Liver (tissue), 9 donors: Measurements from ENCODE around the gene MYO6. TPM values are rescaled to one million over a fixed set of nuclear protein-coding genes. Genes with fewer than 3 reads are reported as not detected.

ENCODE experiments used
- DNase-seq: peaks from one replicate; pipeline ENCODE4 v3.0.0-alpha.2; 2017; ENCODE audit warnings: low spot score
- H3K27ac ChIP-seq, 2 donors: one replicate each; pipeline ENCODE4 v1.7.0; 2013; ENCODE audit warnings: inconsistent platforms in 2 of 2, low read length in 2 of 2, control low read depth in 1 of 2, low read depth in 1 of 2, mild to moderate bottlenecking in 1 of 2
- H3K27me3 ChIP-seq, 4 donors: one replicate each; pipeline versions ENCODE4 v1.6.1 to v1.7.0; 2013; ENCODE audit warnings: low read length in 3 of 4, inconsistent platforms in 1 of 4, mild to moderate bottlenecking in 1 of 4, moderate library complexity in 1 of 4; ENCODE audit not compliant: control insufficient read depth in 4 of 4, insufficient read depth in 4 of 4
- H3K36me3 ChIP-seq, 4 donors: one replicate each; pipeline versions ENCODE4 v1.6.1 to v1.7.0; 2013; ENCODE audit warnings: low read length in 3 of 4, mild to moderate bottlenecking in 3 of 4, low read depth in 1 of 4, moderate library complexity in 1 of 4; ENCODE audit not compliant: control insufficient read depth in 4 of 4, insufficient read depth in 3 of 4
- H3K4me1 ChIP-seq, 4 donors: one replicate each; pipeline versions ENCODE4 v1.6.1 to v1.7.0; 2013; ENCODE audit warnings: low read length in 3 of 4, mild to moderate bottlenecking in 3 of 4, moderate library complexity in 1 of 4; ENCODE audit not compliant: control insufficient read depth in 4 of 4, insufficient read depth in 4 of 4
- H3K4me3 ChIP-seq, 3 donors: one replicate each; pipeline versions ENCODE4 v1.6.1 to v1.7.0; 2013; ENCODE audit warnings: low read length in 3 of 3, control low read depth in 1 of 3, low read depth in 1 of 3, mild to moderate bottlenecking in 1 of 3
- H3K9ac ChIP-seq, 2 donors: one replicate each; pipeline ENCODE4 v1.7.0; 2013; ENCODE audit warnings: low read length in 2 of 2, mild to moderate bottlenecking in 2 of 2, moderate library complexity in 2 of 2, control low read depth in 1 of 2, low read depth in 1 of 2
- H3K9me3 ChIP-seq, 4 donors: one replicate each; pipeline versions ENCODE4 v1.6.1 to v1.7.0; 2013; ENCODE audit warnings: low read length in 3 of 4; ENCODE audit not compliant: control insufficient read depth in 4 of 4
- EGR1 ChIP-seq, 2 donors: IDR thresholded peaks; 2 replicates each; pipeline ENCODE4 v1.6.1; 2016 to 2018; ENCODE audit warnings: antibody characterized with exemption in 2 of 2, low read depth in 2 of 2
- FOXA1 ChIP-seq: IDR thresholded peaks from 2 replicates; pipeline ENCODE4 v1.6.1; 2016; ENCODE audit warnings: antibody characterized with exemption
- FOXA2 ChIP-seq: IDR thresholded peaks from 2 replicates; pipeline ENCODE4 v1.6.1; 2016; ENCODE audit warnings: antibody characterized with exemption
- GABPA ChIP-seq, 2 donors: IDR thresholded peaks in 1 of 2; conservative IDR thresholded peaks in 1 of 2; 2 replicates each; pipeline ENCODE4 v1.6.1; 2016; ENCODE audit warnings: antibody characterized with exemption in 2 of 2, mild to moderate bottlenecking in 1 of 2, moderate library complexity in 1 of 2
- HNF4A ChIP-seq, 2 donors: conservative IDR thresholded peaks; 2 replicates each; pipeline ENCODE4 v1.6.1; 2016; ENCODE audit warnings: antibody characterized with exemption in 2 of 2, mild to moderate bottlenecking in 2 of 2
- JUND ChIP-seq, 2 donors: IDR thresholded peaks; 2 replicates each; pipeline ENCODE4 v1.6.1; 2016; ENCODE audit warnings: antibody characterized with exemption in 2 of 2
- NR2F2 ChIP-seq: IDR thresholded peaks from 2 replicates; pipeline ENCODE4 v1.6.1; 2016; ENCODE audit warnings: antibody characterized with exemption
- RXRA ChIP-seq, 2 donors: IDR thresholded peaks; 2 replicates each; pipeline ENCODE4 v1.6.1; 2017 to 2018; ENCODE audit warnings: antibody characterized with exemption in 2 of 2, mild to moderate bottlenecking in 1 of 2
- SP1 ChIP-seq: IDR thresholded peaks from 2 replicates; pipeline ENCODE4 v1.6.1; 2018; ENCODE audit warnings: antibody characterized with exemption, mild to moderate bottlenecking
- YY1 ChIP-seq: IDR thresholded peaks from 2 replicates; pipeline ENCODE4 v1.6.1; 2016; ENCODE audit warnings: antibody characterized with exemption, mild to moderate bottlenecking
- WGBS: extraction: QIAGEN DNeasy Blood & Tissue Kit; methylation state at CpG from one replicate; pipeline ENCODE4 v1.1.7; 2013; 5-methylcytosine and 5-hydroxymethylcytosine counted together
- polyA plus RNA-seq, 2 donors: library from polyadenylated mRNA; stranded (reverse) in 1 of 2; unstranded in 1 of 2; fragments of 200-250 nt in 1 of 2; fragments of >200 nt in 1 of 2; fragmentation: Nextera tagmentation in 1 of 2; extraction: Ambion mirVana in 1 of 2; gene quantifications; one replicate each; pipeline versions ENCODE4 v1.2.1 to v1.2.3, GENCODE V29; 2013 to 2015
- total RNA-seq, 2 donors: library from RNA; depleted of rRNA; stranded (reverse); fragments of >200 nt; gene quantifications; one replicate each; pipeline ENCODE4 v1.2.3, GENCODE V29; 2014
- TF ChIP-seq, protein P1 (sequence below): fragments of 150-350 bp; IDR thresholded peaks from 2 replicates; pipeline ENCODE4 v1.5.1; 2017; ENCODE audit warnings: improper control_type of control experiment, low read depth, low read length; ENCODE audit not compliant: missing input control
- TF ChIP-seq, protein P2 (sequence below): IDR thresholded peaks from 2 replicates; pipeline ENCODE4 v1.6.1; 2016; ENCODE audit warnings: antibody characterized with exemption
- TF ChIP-seq, protein P3 (sequence below): IDR thresholded peaks from 2 replicates; pipeline ENCODE4 v1.6.1; 2016; ENCODE audit warnings: antibody characterized with exemption, mild to moderate bottlenecking
- TF ChIP-seq, protein P4 (sequence below): IDR thresholded peaks from 2 replicates; pipeline ENCODE4 v1.6.1; 2016; ENCODE audit warnings: antibody characterized with exemption
- TF ChIP-seq, protein P5 (sequence below): IDR thresholded peaks from 2 replicates; pipeline ENCODE4 v1.6.1; 2016; ENCODE audit warnings: antibody characterized with exemption
- donor health status: healthy.
- donor health status: healthy.
- donor health status: healthy.
- donor health status: healthy.
- donor health status: healthy.

Gene MYO6
- total and polyA plus RNA-seq, 4 donors = 6.5 to 18.3 (median 12.7) TPM

DNA sequence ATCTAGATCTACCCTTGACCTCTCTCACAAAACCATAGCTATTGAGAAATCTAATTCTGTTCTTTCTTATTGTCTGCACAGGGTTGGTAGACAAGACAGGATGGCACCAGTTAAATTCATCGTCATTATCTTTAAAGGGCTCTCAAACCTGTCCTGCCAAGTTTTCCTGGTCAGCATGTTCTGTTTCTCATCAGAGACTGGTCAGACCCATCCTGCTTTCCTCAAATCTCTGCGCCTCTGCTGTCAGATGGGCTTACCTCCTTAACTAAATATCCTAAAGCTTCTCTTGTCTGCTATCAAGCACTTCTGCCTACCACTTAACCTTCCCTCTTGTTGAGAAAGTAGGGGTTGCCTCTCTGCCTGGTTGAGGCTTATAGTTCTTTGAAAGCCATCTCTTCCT, 125.2 kb downstream of the MYO6 start (continued):
- TF ChIP-seq, protein P1, sequence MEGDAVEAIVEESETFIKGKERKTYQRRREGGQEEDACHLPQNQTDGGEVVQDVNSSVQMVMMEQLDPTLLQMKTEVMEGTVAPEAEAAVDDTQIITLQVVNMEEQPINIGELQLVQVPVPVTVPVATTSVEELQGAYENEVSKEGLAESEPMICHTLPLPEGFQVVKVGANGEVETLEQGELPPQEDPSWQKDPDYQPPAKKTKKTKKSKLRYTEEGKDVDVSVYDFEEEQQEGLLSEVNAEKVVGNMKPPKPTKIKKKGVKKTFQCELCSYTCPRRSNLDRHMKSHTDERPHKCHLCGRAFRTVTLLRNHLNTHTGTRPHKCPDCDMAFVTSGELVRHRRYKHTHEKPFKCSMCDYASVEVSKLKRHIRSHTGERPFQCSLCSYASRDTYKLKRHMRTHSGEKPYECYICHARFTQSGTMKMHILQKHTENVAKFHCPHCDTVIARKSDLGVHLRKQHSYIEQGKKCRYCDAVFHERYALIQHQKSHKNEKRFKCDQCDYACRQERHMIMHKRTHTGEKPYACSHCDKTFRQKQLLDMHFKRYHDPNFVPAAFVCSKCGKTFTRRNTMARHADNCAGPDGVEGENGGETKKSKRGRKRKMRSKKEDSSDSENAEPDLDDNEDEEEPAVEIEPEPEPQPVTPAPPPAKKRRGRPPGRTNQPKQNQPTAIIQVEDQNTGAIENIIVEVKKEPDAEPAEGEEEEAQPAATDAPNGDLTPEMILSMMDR = no peak
- no peak for TF ChIP-seq HNF4A (conservative IDR thresholded peaks at IDR 0.05)
- no peak for TF ChIP-seq SP1
- no peak for TF ChIP-seq EGR1 (IDR thresholded peaks at IDR 0.05; ENCODE audit: low read depth in 2 of 2)

DNA sequence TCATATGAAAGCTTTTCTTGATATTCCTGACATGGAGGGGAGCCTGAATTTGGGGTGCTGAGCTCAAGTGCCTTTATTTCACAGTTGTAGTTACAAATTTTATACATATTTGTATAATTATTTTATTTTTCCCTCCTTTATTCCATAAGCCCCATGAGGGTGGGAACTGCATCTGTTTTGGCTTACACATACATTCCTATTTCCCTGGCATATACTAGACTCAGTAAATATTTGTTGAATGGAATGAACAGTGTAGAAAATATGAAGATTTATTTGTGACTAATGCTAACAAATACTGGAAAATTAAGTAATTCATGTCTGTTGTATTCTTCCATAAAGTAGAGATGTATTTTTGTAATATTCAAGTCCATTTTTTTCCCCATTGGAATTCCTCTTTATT, 127.1 kb downstream of the MYO6 start:
- no peak overlapping the region for H3K9ac ChIP-seq
- H3K27me3 ChIP-seq = no peaks in the 10 kb centered on the region
- H3K9me3 ChIP-seq = no peaks in the 10 kb centered on the region
- DNase-seq = no peak
- no peak overlapping the region for H3K27ac ChIP-seq
- TF ChIP-seq, protein P2, sequence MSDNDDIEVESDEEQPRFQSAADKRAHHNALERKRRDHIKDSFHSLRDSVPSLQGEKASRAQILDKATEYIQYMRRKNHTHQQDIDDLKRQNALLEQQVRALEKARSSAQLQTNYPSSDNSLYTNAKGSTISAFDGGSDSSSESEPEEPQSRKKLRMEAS = no peak
- no peak for TF ChIP-seq SP1
- TF ChIP-seq JUND (IDR thresholded peaks at IDR 0.05) = no peak
- no peak for TF ChIP-seq EGR1 (IDR thresholded peaks at IDR 0.05; ENCODE audit: low read depth in 2 of 2)
- TF ChIP-seq YY1 = no peak
- TF ChIP-seq RXRA (IDR thresholded peaks at IDR 0.05) = no peak
- no peaks in the 10 kb centered on the region for H3K4me1 ChIP-seq
- H3K36me3 ChIP-seq = peaks cover 0 to 11% (median 2%) of the 10 kb centered on the region in 4 donors
- no peak overlapping the region for H3K4me3 ChIP-seq

DNA sequence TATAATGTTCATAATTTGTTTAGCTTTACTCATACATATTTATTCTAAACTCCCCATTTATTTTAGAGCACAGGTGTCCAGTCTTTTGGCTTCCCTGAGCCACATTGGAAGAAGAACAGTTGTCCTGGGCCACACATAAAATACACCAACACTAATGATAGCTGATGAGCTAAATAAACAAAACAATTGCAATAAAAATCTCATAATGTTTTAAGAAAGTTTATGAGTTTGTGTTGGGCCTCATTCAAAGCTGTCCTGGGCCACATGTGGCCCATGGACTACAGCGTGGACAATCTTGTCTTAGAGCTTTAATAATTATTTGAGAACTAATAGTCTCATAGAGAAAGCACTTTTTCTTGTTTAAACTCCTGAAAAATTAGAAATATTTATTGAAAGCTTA, 131.3 kb downstream of the MYO6 start:
- TF ChIP-seq NR2F2 (no peak), FOXA1 (no peak), GABPA (IDR thresholded peaks at IDR 0.05 in 1 of 2, conservative IDR thresholded peaks at IDR 0.05 in 1 of 2) (no peak), FOXA2 (no peak), SP1 (no peak), YY1 (no peak), EGR1 (IDR thresholded peaks at IDR 0.05; ENCODE audit: low read depth in 2 of 2) (no peak)
- TF ChIP-seq, protein P3, sequence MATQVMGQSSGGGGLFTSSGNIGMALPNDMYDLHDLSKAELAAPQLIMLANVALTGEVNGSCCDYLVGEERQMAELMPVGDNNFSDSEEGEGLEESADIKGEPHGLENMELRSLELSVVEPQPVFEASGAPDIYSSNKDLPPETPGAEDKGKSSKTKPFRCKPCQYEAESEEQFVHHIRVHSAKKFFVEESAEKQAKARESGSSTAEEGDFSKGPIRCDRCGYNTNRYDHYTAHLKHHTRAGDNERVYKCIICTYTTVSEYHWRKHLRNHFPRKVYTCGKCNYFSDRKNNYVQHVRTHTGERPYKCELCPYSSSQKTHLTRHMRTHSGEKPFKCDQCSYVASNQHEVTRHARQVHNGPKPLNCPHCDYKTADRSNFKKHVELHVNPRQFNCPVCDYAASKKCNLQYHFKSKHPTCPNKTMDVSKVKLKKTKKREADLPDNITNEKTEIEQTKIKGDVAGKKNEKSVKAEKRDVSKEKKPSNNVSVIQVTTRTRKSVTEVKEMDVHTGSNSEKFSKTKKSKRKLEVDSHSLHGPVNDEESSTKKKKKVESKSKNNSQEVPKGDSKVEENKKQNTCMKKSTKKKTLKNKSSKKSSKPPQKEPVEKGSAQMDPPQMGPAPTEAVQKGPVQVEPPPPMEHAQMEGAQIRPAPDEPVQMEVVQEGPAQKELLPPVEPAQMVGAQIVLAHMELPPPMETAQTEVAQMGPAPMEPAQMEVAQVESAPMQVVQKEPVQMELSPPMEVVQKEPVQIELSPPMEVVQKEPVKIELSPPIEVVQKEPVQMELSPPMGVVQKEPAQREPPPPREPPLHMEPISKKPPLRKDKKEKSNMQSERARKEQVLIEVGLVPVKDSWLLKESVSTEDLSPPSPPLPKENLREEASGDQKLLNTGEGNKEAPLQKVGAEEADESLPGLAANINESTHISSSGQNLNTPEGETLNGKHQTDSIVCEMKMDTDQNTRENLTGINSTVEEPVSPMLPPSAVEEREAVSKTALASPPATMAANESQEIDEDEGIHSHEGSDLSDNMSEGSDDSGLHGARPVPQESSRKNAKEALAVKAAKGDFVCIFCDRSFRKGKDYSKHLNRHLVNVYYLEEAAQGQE = no peak
- TF ChIP-seq, protein P4, sequence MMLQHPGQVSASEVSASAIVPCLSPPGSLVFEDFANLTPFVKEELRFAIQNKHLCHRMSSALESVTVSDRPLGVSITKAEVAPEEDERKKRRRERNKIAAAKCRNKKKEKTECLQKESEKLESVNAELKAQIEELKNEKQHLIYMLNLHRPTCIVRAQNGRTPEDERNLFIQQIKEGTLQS = no peak
- TF ChIP-seq, protein P5, sequence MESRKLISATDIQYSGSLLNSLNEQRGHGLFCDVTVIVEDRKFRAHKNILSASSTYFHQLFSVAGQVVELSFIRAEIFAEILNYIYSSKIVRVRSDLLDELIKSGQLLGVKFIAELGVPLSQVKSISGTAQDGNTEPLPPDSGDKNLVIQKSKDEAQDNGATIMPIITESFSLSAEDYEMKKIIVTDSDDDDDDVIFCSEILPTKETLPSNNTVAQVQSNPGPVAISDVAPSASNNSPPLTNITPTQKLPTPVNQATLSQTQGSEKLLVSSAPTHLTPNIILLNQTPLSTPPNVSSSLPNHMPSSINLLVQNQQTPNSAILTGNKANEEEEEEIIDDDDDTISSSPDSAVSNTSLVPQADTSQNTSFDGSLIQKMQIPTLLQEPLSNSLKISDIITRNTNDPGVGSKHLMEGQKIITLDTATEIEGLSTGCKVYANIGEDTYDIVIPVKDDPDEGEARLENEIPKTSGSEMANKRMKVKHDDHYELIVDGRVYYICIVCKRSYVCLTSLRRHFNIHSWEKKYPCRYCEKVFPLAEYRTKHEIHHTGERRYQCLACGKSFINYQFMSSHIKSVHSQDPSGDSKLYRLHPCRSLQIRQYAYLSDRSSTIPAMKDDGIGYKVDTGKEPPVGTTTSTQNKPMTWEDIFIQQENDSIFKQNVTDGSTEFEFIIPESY = no peak
- Histone ChIP-seq H3K9me3 (no peaks in the 10 kb centered on the region), H3K9ac (no peak overlapping the region), H3K27me3 (no peaks in the 10 kb centered on the region), H3K36me3 (peaks cover 0 to 5% (median 2%) of the 10 kb centered on the region in 4 donors), H3K27ac (no peak overlapping the region), H3K4me3 (no peak overlapping the region), H3K4me1 (peaks cover 0 to 3% (median 0%) of the 10 kb centered on the region in 4 donors)
- 95% methylated on average over 1 of the region's 1 CpG for WGBS
- no peak for DNase-seq
